Stimulated activated CD4-positive, alpha-beta T cell treated with anti-CD3 and anti-CD28 coated beads, Interleukin-1b, Interleukin-23, amount 100 ng/mL, for 48 hours (primary cell): ENCODE measurements around the gene SLC12A8.

Experiments used
- DNase-seq: peaks from one replicate; pipeline ENCODE4 v3.0.0-alpha.2; 2020

Gene SLC12A8

GRCh38 chr3:125069968-125070745 lies 142.4 kb downstream of the SLC12A8 start:
- DNase-seq = no peak

GRCh38 chr3:125069452-125069851 lies 143.1 kb downstream of the SLC12A8 start:
- no peak for DNase-seq

- no peak for DNase-seq
Observed at GRCh38 chr3:125068265-125068664, 144.3 kb downstream of the SLC12A8 start.

- DNase-seq = no peak
Observed at GRCh38 chr3:125067225-125067624, 145.3 kb downstream of the SLC12A8 start.

GRCh38 chr3:125062904-125063618 lies 149.5 kb downstream of the SLC12A8 start:
- no peak for DNase-seq

- no peak for DNase-seq
Observed at GRCh38 chr3:125061646-125062045, 150.9 kb downstream of the SLC12A8 start.

- DNase-seq = no peak
Observed at GRCh38 chr3:125061170-125061569, 151.4 kb downstream of the SLC12A8 start.

GRCh38 chr3:125059488-125060245 lies 152.9 kb downstream of the SLC12A8 start:
- no peak for DNase-seq

- no peak for DNase-seq
Observed at GRCh38 chr3:125058959-125059358, 153.6 kb downstream of the SLC12A8 start.

GRCh38 chr3:125058529-125058928 lies 154.0 kb downstream of the SLC12A8 start:
- no peak for DNase-seq

- DNase-seq = no peak
Observed at GRCh38 chr3:125057186-125057850, 155.2 kb downstream of the SLC12A8 start.

- peak; percentile 70 for DNase-seq
Observed at GRCh38 chr3:125055913-125056745, 156.4 kb downstream of the SLC12A8 start, which contains the start of gene HEG1. TSS of gene HEG1 (minus strand) at chr3:125055997. CDS start at chr3:125055890, 107 bp downstream.

GRCh38 chr3:125055331-125055912 lies 157.1 kb downstream of the SLC12A8 start:
- DNase-seq = no peak

GRCh38 chr3:125054449-125055329 lies 157.9 kb downstream of the SLC12A8 start:
- no peak for DNase-seq

- no peak for DNase-seq
Observed at GRCh38 chr3:125054062-125054448, 158.5 kb downstream of the SLC12A8 start.

GRCh38 chr3:125053304-125053699 lies 159.2 kb downstream of the SLC12A8 start:
- no peak for DNase-seq

- no peak for DNase-seq
Observed at GRCh38 chr3:125052624-125053303, 159.8 kb downstream of the SLC12A8 start.

- peak; percentile 56 for DNase-seq
Observed at GRCh38 chr3:125051715-125052581, 160.6 kb downstream of the SLC12A8 start.

- no peak for DNase-seq
Observed at GRCh38 chr3:125051205-125051604, 161.3 kb downstream of the SLC12A8 start.
